Measurements from ENCODE around the gene PLA2R1. TPM values are rescaled to one million over a fixed set of nuclear protein-coding genes. Genes with fewer than 3 reads are reported as not detected.
A peak's percentile ranks its signal among the peaks of the same experiment; 100 is the strongest.

The PLA2R1 gene
- total and polyA plus RNA-seq, 10 donors = 1.3 to 17.0 (median 10.1) TPM

- 77 to 83% (median 80%) methylated on average over 7 of the region's 7 CpGs for WGBS, 5 donors
Observed at GRCh38 chr2:160054984-160055725, 7.3 kb downstream of the PLA2R1 start.

GRCh38 chr2:160053946-160054345 lies 8.5 kb downstream of the PLA2R1 start:
- no peak for DNase-seq
- no peaks in the 10 kb centered on the region for H3K27me3 ChIP-seq (replicated peaks in 1 of 7)
- H3K36me3 ChIP-seq = no peaks in the 10 kb centered on the region
- H3K4me3 ChIP-seq = no peak overlapping the region
- no peak overlapping the region for H3K27ac ChIP-seq
- peaks cover 0 to 19% (median 7%) of the 10 kb centered on the region in 6 donors for H3K4me1 ChIP-seq
- no peak for TF ChIP-seq POLR2AphosphoS5 (IDR thresholded peaks at IDR 0.05)
- no peak for TF ChIP-seq POLR2A (IDR thresholded peaks at IDR 0.05)
- no peak for TF ChIP-seq CTCF (IDR thresholded peaks at IDR 0.05 in 8 of 11, conservative IDR thresholded peaks at IDR 0.05 in 3 of 11)
- 88 to 98% (median 90%) methylated on average over 2 of the region's 2 CpGs for WGBS, 5 donors
- intact Hi-C loops (cut with DNase I; ENCODE audit: low total_unique reads) = no loop called here
- no peaks in the 10 kb centered on the region for H3K9me3 ChIP-seq

More at GRCh38 chr2:160054984-160055725, 7.3 kb downstream of the PLA2R1 start:
- intact Hi-C loops (cut with DNase I; ENCODE audit: low total_unique reads) = no loop called here
- no peak overlapping the region for H3K27ac ChIP-seq
- no peak overlapping the region for H3K4me3 ChIP-seq
- H3K27me3 ChIP-seq (replicated peaks in 1 of 7) = peaks cover 0 to under 1% (median 0%) of the 10 kb centered on the region in 7 donors
- DNase-seq = no peak
- H3K4me1 ChIP-seq = peaks cover 0 to 19% (median 7%) of the 10 kb centered on the region in 6 donors
- H3K9me3 ChIP-seq = no peaks in the 10 kb centered on the region
- no peak for TF ChIP-seq CTCF (IDR thresholded peaks at IDR 0.05 in 8 of 11, conservative IDR thresholded peaks at IDR 0.05 in 3 of 11)
- no peak for TF ChIP-seq POLR2A (IDR thresholded peaks at IDR 0.05)
- TF ChIP-seq POLR2AphosphoS5 (IDR thresholded peaks at IDR 0.05) = no peak
- no peaks in the 10 kb centered on the region for H3K36me3 ChIP-seq

DNA sequence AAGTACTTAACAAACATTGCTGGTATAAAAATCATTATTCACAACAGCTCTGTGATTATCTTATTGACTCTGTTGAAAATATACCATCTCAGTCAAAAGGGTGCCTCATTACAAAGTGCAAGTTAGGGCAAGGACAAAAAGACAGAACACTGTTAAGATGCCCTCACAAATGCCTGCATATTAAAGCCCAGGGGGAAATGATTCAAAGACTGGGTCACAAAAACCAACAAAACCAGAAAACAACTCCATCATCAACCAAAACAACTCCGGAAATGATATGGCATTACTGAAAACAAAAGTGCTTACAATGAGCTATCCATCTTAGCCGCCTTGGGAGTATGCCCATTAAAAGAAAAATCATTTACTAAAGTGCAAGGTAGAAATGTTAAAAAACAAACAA lies 9.9 kb downstream of the PLA2R1 start:
- no peaks in the 10 kb centered on the region for H3K27me3 ChIP-seq (replicated peaks in 1 of 7)
- DNase-seq = no peak
- H3K36me3 ChIP-seq = no peaks in the 10 kb centered on the region
- no peaks in the 10 kb centered on the region for H3K9me3 ChIP-seq
- TF ChIP-seq POLR2AphosphoS5 (IDR thresholded peaks at IDR 0.05) (no peak), POLR2A (IDR thresholded peaks at IDR 0.05) (no peak), CTCF (IDR thresholded peaks at IDR 0.05 in 8 of 11, conservative IDR thresholded peaks at IDR 0.05 in 3 of 11) (no peak)
- peaks cover 0 to 19% (median 7%) of the 10 kb centered on the region in 6 donors for H3K4me1 ChIP-seq
- peak overlapping the region in 4 of 8 donors; percentile 2 to 38 (median 24) for H3K27ac ChIP-seq
- H3K4me3 ChIP-seq = no peak overlapping the region
- WGBS, 5 donors = 71 to 85% (median 73%) methylated on average over 2 of the region's 2 CpGs
- intact Hi-C loops (cut with DNase I; ENCODE audit: low total_unique reads) = no loop called here

DNA sequence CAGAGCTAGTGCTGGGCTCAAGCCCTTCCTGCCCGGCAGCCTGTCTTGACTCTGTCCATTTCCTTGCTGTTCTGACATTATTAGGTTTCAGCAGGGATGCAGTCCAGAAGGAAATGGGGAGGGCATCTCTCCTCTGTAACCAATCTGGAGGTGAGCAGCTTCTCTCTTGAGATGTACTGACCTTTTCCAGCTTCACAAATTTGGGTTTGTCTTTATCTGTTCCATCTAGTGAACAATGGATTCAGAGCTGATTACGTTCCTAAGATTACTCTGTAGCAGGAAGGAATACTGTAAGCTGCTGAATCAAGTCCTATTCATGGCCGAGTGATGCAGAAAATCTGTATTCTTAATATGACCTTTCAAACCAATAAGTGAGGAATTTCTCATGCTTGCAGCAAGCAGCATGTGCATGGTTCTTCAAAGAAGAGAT lies 11.0 kb downstream of the PLA2R1 start:
- WGBS, 5 donors = 58 to 82% (median 65%) methylated on average over 3 of the region's 3 CpGs
- H3K27me3 ChIP-seq (replicated peaks in 1 of 7) = no peaks in the 10 kb centered on the region
- H3K4me3 ChIP-seq = no peak overlapping the region
- DNase-seq = no peak
- H3K27ac ChIP-seq = peak overlapping the region in 1 of 8 donors; percentile 38
- H3K9me3 ChIP-seq = no peaks in the 10 kb centered on the region
- intact Hi-C loops (cut with DNase I; ENCODE audit: low total_unique reads) = no loop called here
- TF ChIP-seq POLR2AphosphoS5 (IDR thresholded peaks at IDR 0.05) (no peak), POLR2A (IDR thresholded peaks at IDR 0.05) (no peak), CTCF (IDR thresholded peaks at IDR 0.05 in 8 of 11, conservative IDR thresholded peaks at IDR 0.05 in 3 of 11) (no peak)
- H3K36me3 ChIP-seq = no peaks in the 10 kb centered on the region
- H3K4me1 ChIP-seq = peaks cover 0 to 19% (median 7%) of the 10 kb centered on the region in 6 donors
